Endothelial cell of umbilical vein (primary cell): Measurements from ENCODE around the gene FYN. TPM values are rescaled to one million over a fixed set of nuclear protein-coding genes. Genes with fewer than 3 reads are reported as not detected.

Source experiments
- BruUV-seq: library from RNA; stranded (reverse); fragments of 400-500 nt; replicated peaks from 2 replicates; lab custom pipeline; 2021; lab: Mats Ljungman, UMichigan
- CTCF ChIA-PET: fragments of 300-600, 350-600 bp; sonication (Branson Sonifier 250); formaldehyde crosslinking; loops from one replicate; lab custom pipeline; 2021; ENCODE audit warnings: antibody characterized with exemption, inconsistent platforms; lab: Charles Lee
- POLR2A ChIA-PET: fragments of 300-600, 350-600 bp; sonication (Branson Sonifier 250); formaldehyde crosslinking; loops from one replicate; lab custom pipeline; 2021; ENCODE audit warnings: antibody characterized with exemption, inconsistent platforms; lab: Charles Lee
- DNase-seq: peaks from one replicate; pipeline ENCODE4 v3.0.0-alpha.2; 2011; ENCODE audit warnings: low read depth, low spot score
- FAIRE-seq: peaks from 2 replicates; lab custom pipeline; 2011; peaks lifted over from hg19 to GRCh38; lab: Jason Lieb, UNC
- H2AFZ ChIP-seq: 2 replicates; pipeline ENCODE4 v1.6.0; 2012; ENCODE audit warnings: low read depth, low read length, control low read depth, inconsistent platforms
- H3K27ac ChIP-seq: 2 replicates; pipeline ENCODE4 v1.5.1; 2011; ENCODE audit warnings: low read depth, mild to moderate bottlenecking, control low read depth, low read length, moderate library complexity; ENCODE audit not compliant: insufficient read depth
- H3K27me3 ChIP-seq, 2 experiments: 2 replicates each; pipeline versions ENCODE4 v1.6.0 to v1.6.1; 2011; ENCODE audit warnings: low read length in 2 of 2, mixed read lengths in 1 of 2; ENCODE audit not compliant: control insufficient read depth in 2 of 2, insufficient read depth in 2 of 2
- H3K36me3 ChIP-seq, 2 experiments: 2 replicates in 1 of 2; 3 replicates in 1 of 2; pipeline ENCODE4 v1.5.1; 2011; ENCODE audit warnings: low read length in 2 of 2, mild to moderate bottlenecking in 1 of 2, moderate library complexity in 1 of 2; ENCODE audit not compliant: control insufficient read depth in 2 of 2, insufficient read depth in 2 of 2; ENCODE audit errors: extremely low read depth in 1 of 2
- H3K4me1 ChIP-seq: 3 replicates; pipeline ENCODE4 v1.5.1; 2011; ENCODE audit warnings: mild to moderate bottlenecking, low read length; ENCODE audit not compliant: control insufficient read depth, insufficient read depth; ENCODE audit errors: extremely low read depth
- H3K4me2 ChIP-seq: 2 replicates; pipeline ENCODE4 v1.6.1; 2011; ENCODE audit warnings: low read length, control low read depth, mixed read lengths; ENCODE audit not compliant: insufficient read depth
- H3K4me3 ChIP-seq, 3 experiments: fragments of 200-600 bp in 1 of 3; sonication (generic), shearing (Covaris generic) in 1 of 3; replicated peaks in 1 of 3; 2 replicates each; pipeline ENCODE4 v1.5.1; 2011 to 2016; ENCODE audit warnings: control low read depth in 3 of 3, low read length in 3 of 3, mild to moderate bottlenecking in 2 of 3, inconsistent platforms in 1 of 3, low read depth in 1 of 3, moderate library complexity in 1 of 3; ENCODE audit not compliant: insufficient read depth in 1 of 3
- H3K79me2 ChIP-seq: 2 replicates; pipeline ENCODE4 v1.6.0; 2012; ENCODE audit warnings: low read length, inconsistent platforms; ENCODE audit not compliant: control insufficient read depth, insufficient read depth
- H3K9ac ChIP-seq: replicated peaks from 2 replicates; pipeline ENCODE3; 2011; ENCODE audit warnings: low read length, control low read depth; ENCODE audit not compliant: insufficient read depth; ENCODE audit errors: extremely low read depth
- H3K9me1 ChIP-seq: replicated peaks from 3 replicates; pipeline ENCODE4 v1.6.0; 2011; ENCODE audit warnings: mild to moderate bottlenecking, low read length; ENCODE audit not compliant: control insufficient read depth, insufficient read depth; ENCODE audit errors: extremely low read depth
- H3K9me3 ChIP-seq: replicated peaks from 2 replicates; pipeline ENCODE4 v1.5.1; 2012; ENCODE audit warnings: low read length, inconsistent platforms; ENCODE audit not compliant: control insufficient read depth, insufficient read depth
- H4K20me1 ChIP-seq: replicated peaks from 2 replicates; pipeline ENCODE3; 2011; ENCODE audit warnings: mild to moderate bottlenecking, low read length; ENCODE audit not compliant: control insufficient read depth, insufficient read depth; ENCODE audit errors: extremely low read depth
- EZH2 ChIP-seq: IDR thresholded peaks from 2 replicates; pipeline ENCODE4 v1.6.1; 2012; ENCODE audit warnings: borderline replicate concordance, low read depth, mild to moderate bottlenecking, moderate library complexity, low read length, inconsistent platforms; ENCODE audit not compliant: severe bottlenecking
- FOS ChIP-seq: IDR thresholded peaks from 2 replicates; pipeline ENCODE4 v1.6.1; 2011; ENCODE audit warnings: mild to moderate bottlenecking, low read length, moderate library complexity, borderline replicate concordance; ENCODE audit not compliant: insufficient read depth
- GATA2 ChIP-seq: IDR thresholded peaks from 2 replicates; pipeline ENCODE4 v1.7.0; 2011; ENCODE audit warnings: low read depth, mild to moderate bottlenecking, moderate library complexity, mixed read lengths, low read length; ENCODE audit not compliant: insufficient read length, insufficient read depth
- JUN ChIP-seq: IDR thresholded peaks from 2 replicates; pipeline ENCODE4 v1.6.1; 2011; ENCODE audit warnings: borderline replicate concordance, low read depth; ENCODE audit not compliant: insufficient read length, insufficient read depth
- MYC ChIP-seq: IDR thresholded peaks from one replicate; pipeline ENCODE4 v1.6.1; 2011; ENCODE audit warnings: mild to moderate bottlenecking, low read depth, low read length
- POLR2A ChIP-seq: IDR thresholded peaks from 2 replicates; pipeline ENCODE4 v1.6.1; 2012; ENCODE audit warnings: low read depth, mild to moderate bottlenecking, control low read depth, low read length
- POLR2AphosphoS5 ChIP-seq: IDR thresholded peaks from 2 replicates; pipeline ENCODE4 v1.6.1; 2012; ENCODE audit warnings: low read depth, mild to moderate bottlenecking, control low read depth, low read length, moderate library complexity; ENCODE audit not compliant: insufficient read depth
- dilution Hi-C: fragments of 300-500 bp; cut with MboI; formaldehyde crosslinking; loops from one replicate; pipeline ENCODE4 v1.15.0; 2019; ENCODE audit warnings: low sequenced_read_pairs; ENCODE audit not compliant: extremely low pct_ligation_motif_present
- intact Hi-C: fragments of 100-400 bp; cut with micrococcal nuclease; formaldehyde crosslinking; loops from one replicate; pipeline ENCODE4 v1.10.0; 2022
- polyA plus RNA-seq, 4 experiments: library from polyadenylated mRNA; depleted of rRNA in 3 of 4; stranded (reverse) in 3 of 4; unstranded in 1 of 4; fragments of >200 nt; gene quantifications; 2 replicates each; pipeline versions ENCODE4 v1.2.1 to v1.2.3, GENCODE V29; 2011 to 2012; ENCODE audit warnings: missing spikeins in 1 of 4
- total RNA-seq: library from RNA; stranded (reverse); gene quantifications from 2 replicates; pipeline ENCODE4 v1.2.3, GENCODE V29; 2021
- TF ChIP-seq, protein P1 (sequence below), 2 donors: IDR thresholded peaks; 1 replicate in 1 of 2; 2 replicates in 1 of 2; pipeline ENCODE4 v1.5.1; 2011; ENCODE audit warnings: low read length in 2 of 2, mild to moderate bottlenecking in 2 of 2, moderate library complexity in 2 of 2, control low read depth in 1 of 2, inconsistent platforms in 1 of 2, low read depth in 1 of 2; ENCODE audit not compliant: insufficient read depth in 1 of 2; ENCODE audit errors: extremely low read depth in 1 of 2
- TF ChIP-seq, protein P2 (sequence below): IDR thresholded peaks from 2 replicates; pipeline ENCODE4 v1.6.1; 2011; ENCODE audit not compliant: insufficient read depth, insufficient read length

Gene FYN
- total and polyA plus RNA-seq, 2 donors (not counting 3 experiments of a cell fraction or from before 2014, with no cell fraction given): 69.0 to 143 TPM

DNA sequence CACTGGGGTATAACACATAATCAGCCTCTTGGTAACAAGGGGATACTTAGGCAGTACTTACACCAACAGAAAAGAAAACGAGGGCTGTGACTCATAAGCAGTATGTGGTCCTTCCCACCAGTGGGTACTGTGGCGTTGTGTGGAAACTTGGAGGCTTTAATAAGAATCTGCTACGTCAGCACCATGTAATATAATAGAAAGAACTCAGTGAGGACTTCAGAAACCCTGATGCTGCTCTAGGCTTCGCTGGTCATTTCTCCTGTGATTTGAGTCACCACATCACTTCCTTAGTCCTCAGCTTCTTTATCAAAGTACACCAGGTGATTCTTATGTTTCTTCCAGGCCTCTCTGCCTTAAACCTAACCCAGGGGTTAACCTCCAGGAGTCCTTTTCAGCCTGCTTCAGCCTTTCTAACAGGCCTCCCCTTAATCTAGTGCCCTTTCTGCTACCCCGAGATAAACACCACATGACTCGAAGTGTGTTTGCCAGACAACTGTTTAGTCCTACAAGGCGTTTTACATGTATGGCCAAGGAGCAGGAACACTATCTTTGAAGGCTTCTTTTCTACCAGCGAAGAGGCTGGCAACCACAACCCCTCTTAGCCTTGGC, 68.5 kb downstream of the FYN start:
- H2AFZ ChIP-seq: no peak overlapping the region
- ChIA-PET CTCF (interaction anchor here (1.0 to 2.1 kb wide), 11 partner anchors 9 to 239 kb away, joined by 3 to 10 read pairs (median 5); partner anchors contain the start of gene FYN), POLR2A (no interaction called here)
- no peaks in the 10 kb centered on the region for H3K79me2 ChIP-seq
- H3K4me1 ChIP-seq: peaks cover 39% of the 10 kb centered on the region
- peaks cover 6% of the 10 kb centered on the region for H4K20me1 ChIP-seq
- H3K9ac ChIP-seq: peak overlapping the region; percentile 6
- FAIRE-seq: peak; percentile 78
- H3K9me1 ChIP-seq: no peaks in the 10 kb centered on the region
- dilution Hi-C loops (no loop called here), intact Hi-C loops (loop anchor here (1.0 to 5.0 kb wide), 4 partner anchors 66 to 238 kb away; no protein-coding TSS in a partner anchor)
- H3K36me3 ChIP-seq: no peaks in the 10 kb centered on the region
- DNase-seq: peak; percentile 81
- H3K4me2 ChIP-seq: peak overlapping the region; percentile 33
- no peaks in the 10 kb centered on the region for H3K9me3 ChIP-seq
- no peak overlapping the region for H3K4me3 ChIP-seq
- H3K27me3 ChIP-seq: no peaks in the 10 kb centered on the region
- BruUV-seq: no TSS peak
- TF ChIP-seq GATA2: no peak
- peak; percentile 22 for TF ChIP-seq FOS
- TF ChIP-seq JUN: peak; percentile 10
- peak overlapping the region; percentile 56 for H3K27ac ChIP-seq

DNA sequence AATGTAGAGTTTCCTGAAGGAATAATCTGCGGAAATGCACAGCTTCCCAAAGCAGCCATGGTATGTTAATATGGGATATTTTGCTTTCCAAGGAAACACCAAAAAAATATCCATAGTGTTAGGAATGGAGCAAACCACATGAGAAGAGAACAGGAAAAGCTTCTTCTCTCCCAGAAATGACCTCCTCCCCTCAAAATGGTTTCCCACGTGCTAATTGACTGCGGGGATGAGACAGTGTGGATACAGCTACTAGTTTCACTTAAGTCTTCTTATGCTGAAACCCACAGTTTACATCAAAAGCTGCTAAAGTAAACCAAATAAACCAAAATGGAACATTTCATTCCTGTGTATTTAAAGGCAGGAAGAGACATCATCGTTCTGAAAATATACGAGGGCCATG, 69.4 kb downstream of the FYN start:
- intact Hi-C loops: loop anchor here (1.0 to 5.0 kb wide), 5 partner anchors 49 to 238 kb away; no protein-coding TSS in a partner anchor
- peaks cover under 1% of the 10 kb centered on the region for H3K79me2 ChIP-seq

More for the DNA sequence above, 69.4 kb downstream of the FYN start:
- Histone ChIP-seq H3K36me3 (no peaks in the 10 kb centered on the region), H4K20me1 (peaks cover 3% of the 10 kb centered on the region), H3K4me3 (no peak overlapping the region), H3K9me3 (no peaks in the 10 kb centered on the region), H3K4me2 (peak overlapping the region; percentile 33), H3K9ac (peak overlapping the region; percentile 6), H2AFZ (no peak overlapping the region), H3K4me1 (peaks cover 39% of the 10 kb centered on the region), H3K9me1 (no peaks in the 10 kb centered on the region), H3K27ac (peak overlapping the region; percentile 56), H3K27me3 (no peaks in the 10 kb centered on the region)
- dilution Hi-C loops: no loop called here
- TF ChIP-seq MYC: no peak
- TF ChIP-seq, protein P1, sequence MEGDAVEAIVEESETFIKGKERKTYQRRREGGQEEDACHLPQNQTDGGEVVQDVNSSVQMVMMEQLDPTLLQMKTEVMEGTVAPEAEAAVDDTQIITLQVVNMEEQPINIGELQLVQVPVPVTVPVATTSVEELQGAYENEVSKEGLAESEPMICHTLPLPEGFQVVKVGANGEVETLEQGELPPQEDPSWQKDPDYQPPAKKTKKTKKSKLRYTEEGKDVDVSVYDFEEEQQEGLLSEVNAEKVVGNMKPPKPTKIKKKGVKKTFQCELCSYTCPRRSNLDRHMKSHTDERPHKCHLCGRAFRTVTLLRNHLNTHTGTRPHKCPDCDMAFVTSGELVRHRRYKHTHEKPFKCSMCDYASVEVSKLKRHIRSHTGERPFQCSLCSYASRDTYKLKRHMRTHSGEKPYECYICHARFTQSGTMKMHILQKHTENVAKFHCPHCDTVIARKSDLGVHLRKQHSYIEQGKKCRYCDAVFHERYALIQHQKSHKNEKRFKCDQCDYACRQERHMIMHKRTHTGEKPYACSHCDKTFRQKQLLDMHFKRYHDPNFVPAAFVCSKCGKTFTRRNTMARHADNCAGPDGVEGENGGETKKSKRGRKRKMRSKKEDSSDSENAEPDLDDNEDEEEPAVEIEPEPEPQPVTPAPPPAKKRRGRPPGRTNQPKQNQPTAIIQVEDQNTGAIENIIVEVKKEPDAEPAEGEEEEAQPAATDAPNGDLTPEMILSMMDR (IDR thresholded peaks at IDR 0.05; ENCODE audit: extremely low read depth in 1 of 2, insufficient read depth in 1 of 2, low read depth in 1 of 2, low read length in 2 of 2): no peak
- no peak for TF ChIP-seq POLR2A
- TF ChIP-seq, protein P2, sequence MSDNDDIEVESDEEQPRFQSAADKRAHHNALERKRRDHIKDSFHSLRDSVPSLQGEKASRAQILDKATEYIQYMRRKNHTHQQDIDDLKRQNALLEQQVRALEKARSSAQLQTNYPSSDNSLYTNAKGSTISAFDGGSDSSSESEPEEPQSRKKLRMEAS: peak; percentile 21
- TF ChIP-seq EZH2: no peak
- TF ChIP-seq POLR2AphosphoS5: peak; percentile 44
- TF ChIP-seq JUN: no peak
- no peak for TF ChIP-seq FOS
- no peak for TF ChIP-seq GATA2
- ChIA-PET POLR2A (no interaction called here), CTCF (interaction anchor here (1.0 to 2.1 kb wide), 16 partner anchors 10 to 240 kb away, joined by 3 to 10 read pairs (median 5); partner anchors contain the start of gene FYN)
- DNase-seq (peak; percentile 90), FAIRE-seq (no peak)
- no TSS peak for BruUV-seq
